ENCODE data around the gene REST.

DNA sequence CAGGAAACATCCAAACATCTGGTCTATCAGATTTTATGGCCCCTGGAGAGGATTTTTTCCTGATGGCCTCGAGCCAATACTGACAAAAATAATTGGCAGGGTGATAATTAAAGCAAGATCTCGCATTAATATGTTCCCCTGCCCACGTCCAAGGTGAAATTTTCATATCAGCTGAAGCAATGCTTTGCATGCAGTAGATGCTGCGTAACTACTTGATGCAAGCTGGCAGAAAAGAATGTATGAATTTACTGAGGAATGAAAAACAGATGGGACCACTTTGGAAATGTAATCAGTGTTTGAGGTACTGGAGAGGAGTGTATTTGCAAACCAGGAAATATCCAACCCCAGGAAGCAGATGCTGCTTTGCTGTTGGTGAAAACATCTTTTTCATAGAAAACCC, 36.8 kb upstream of the REST start:
- no peak for TF ChIP-seq MAFK (IDR thresholded peaks at IDR 0.05; ENCODE audit: partially characterized antibody)
- TF ChIP-seq EHF (CRISPR knock-in tag; IDR thresholded peaks at IDR 0.05): no peak
- TF ChIP-seq BHLHE40 (IDR thresholded peaks at IDR 0.05; ENCODE audit: low read depth, low read length): no peak
- no peak for TF ChIP-seq POLR2A (IDR thresholded peaks at IDR 0.05; ENCODE audit: low read length)
- TF ChIP-seq CEBPB (IDR thresholded peaks at IDR 0.05): no peak
- no peak for TF ChIP-seq SMC3 (IDR thresholded peaks at IDR 0.05)
- TF ChIP-seq KDM1A (IDR thresholded peaks at IDR 0.05; ENCODE audit: low read depth): no peak
- TF ChIP-seq, protein P1, sequence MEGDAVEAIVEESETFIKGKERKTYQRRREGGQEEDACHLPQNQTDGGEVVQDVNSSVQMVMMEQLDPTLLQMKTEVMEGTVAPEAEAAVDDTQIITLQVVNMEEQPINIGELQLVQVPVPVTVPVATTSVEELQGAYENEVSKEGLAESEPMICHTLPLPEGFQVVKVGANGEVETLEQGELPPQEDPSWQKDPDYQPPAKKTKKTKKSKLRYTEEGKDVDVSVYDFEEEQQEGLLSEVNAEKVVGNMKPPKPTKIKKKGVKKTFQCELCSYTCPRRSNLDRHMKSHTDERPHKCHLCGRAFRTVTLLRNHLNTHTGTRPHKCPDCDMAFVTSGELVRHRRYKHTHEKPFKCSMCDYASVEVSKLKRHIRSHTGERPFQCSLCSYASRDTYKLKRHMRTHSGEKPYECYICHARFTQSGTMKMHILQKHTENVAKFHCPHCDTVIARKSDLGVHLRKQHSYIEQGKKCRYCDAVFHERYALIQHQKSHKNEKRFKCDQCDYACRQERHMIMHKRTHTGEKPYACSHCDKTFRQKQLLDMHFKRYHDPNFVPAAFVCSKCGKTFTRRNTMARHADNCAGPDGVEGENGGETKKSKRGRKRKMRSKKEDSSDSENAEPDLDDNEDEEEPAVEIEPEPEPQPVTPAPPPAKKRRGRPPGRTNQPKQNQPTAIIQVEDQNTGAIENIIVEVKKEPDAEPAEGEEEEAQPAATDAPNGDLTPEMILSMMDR (IDR thresholded peaks at IDR 0.05): no peak
- TF ChIP-seq RCOR1 (IDR thresholded peaks at IDR 0.05; ENCODE audit: low read depth, low read length): no peak
- TF ChIP-seq ZNF302 (CRISPR knock-in tag; IDR thresholded peaks at IDR 0.05): no peak
- TF ChIP-seq CHD4 (IDR thresholded peaks at IDR 0.05; ENCODE audit: borderline replicate concordance): no peak
- TF ChIP-seq JUNB (IDR thresholded peaks at IDR 0.05): no peak
- no peak for TF ChIP-seq EP300 (IDR thresholded peaks at IDR 0.05)
